ENCODE measurements around the gene ABHD14A.

Gene ABHD14A

DNA sequence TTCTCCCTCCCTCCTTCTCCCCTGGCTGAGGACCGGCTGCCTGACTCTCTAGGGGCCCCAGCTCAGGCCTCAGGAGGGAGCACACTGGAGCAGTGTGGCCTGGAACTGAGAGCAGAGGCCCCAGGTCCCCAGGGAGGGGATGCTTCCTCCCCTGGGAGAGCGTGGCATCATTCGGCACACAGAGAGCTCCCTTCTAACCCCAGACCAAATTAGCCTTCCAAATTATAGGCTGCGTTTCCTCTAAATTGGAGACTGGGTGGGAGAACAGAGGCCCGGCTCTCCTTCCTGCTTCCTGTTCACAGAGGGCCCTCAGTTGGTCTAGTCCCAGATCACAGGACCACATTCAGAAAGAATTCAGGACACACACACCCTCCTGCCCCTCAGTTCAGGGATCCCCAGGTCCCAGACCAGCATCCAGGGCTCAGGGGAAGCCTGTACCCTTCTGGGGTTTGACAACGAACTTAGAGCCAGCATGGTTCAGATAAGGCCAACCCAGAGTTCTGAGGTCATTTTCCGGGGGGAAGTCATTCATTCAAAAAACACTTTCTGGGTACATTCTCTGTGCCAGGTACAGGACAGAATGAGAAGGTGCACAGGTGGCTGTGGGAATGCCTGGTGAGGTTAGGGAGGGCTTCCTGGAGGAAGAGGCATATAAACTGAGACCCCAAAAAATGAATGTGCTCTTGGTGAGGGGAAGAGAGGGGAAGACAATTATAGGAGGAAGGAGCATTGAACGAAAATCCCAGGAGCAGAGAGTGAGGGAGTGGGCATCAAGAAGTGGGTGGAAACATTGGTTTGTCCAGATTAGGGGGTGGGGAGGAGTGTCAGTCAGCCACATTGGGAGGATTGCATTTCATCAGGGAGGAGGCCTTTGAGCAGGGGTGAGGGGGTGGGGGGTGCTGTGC lies 49.2 kb downstream of the ABHD14A start:
- no peak for DNase-seq (ENCODE audit: low spot score in 2 of 2)
- Histone ChIP-seq H3K36me3 (replicated peaks) (no peaks in the 10 kb centered on the region), H3K4me1 (no peaks in the 10 kb centered on the region), H3K27me3 (ENCODE audit: low read depth) (no peaks in the 10 kb centered on the region), H3K4me3 (no peak overlapping the region), H3K9me3 (no peaks in the 10 kb centered on the region)
- in situ Hi-C loops (cut with MboI; ENCODE audit: low sequenced_read_pairs): no loop called here

DNA sequence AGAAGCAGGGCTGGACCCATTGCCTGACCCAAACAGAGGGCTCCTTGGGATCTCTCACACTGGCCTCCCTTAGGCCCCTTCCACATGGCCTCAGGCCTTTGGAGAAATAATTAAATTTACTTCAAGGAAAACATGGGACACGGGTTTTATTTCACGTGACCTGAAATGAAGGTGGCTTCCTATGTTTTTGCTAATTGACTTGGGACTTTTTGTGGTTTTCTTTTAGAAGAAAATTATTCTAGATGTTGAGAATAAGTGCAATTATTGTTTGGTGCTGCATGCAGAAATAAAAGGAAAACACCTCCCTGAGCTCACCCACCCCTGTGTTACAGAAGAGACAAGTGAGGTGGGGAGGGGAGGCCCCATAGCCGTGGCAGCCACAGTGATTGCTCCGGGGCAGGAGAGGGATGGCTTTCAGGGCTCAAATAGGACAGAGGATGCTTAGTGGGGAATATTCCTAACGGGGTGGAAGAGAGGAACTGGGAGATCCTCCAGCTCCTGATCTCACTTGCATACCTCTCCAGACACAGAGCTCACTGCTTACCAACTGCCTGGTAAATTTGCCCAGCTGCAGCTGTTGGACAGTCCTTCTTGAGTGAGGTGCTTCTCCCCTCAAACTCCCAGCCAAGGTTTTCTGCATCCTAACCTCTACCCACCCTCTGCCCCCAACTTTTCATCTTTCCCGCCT lies 50.0 kb downstream of the ABHD14A start:
- Histone ChIP-seq H3K36me3 (replicated peaks) (no peaks in the 10 kb centered on the region), H3K9me3 (no peaks in the 10 kb centered on the region), H3K4me1 (no peaks in the 10 kb centered on the region), H3K27me3 (ENCODE audit: low read depth) (no peaks in the 10 kb centered on the region), H3K4me3 (no peak overlapping the region)
- no peak for DNase-seq (ENCODE audit: low spot score in 2 of 2)
- in situ Hi-C loops (cut with MboI; ENCODE audit: low sequenced_read_pairs): no loop called here

DNA sequence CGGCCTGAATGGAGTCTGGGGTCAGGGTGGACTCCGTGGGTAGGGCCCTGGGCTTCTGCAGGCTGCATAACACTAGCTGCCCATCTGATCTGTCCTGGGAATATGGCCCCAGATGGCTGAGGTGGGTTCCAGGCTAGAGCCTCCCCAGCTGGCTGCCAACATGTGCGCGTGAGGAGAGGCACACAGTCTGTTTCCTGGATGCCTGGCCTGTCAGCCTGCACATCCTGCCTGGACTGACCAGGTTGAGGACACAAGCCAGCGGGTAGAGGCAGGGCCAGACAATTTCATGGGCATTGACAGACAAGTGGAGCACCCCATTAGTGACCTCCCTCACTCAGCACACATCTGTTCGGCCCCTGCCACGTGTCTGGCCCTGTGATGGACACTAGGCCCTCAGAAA lies 50.6 kb downstream of the ABHD14A start:
- no peaks in the 10 kb centered on the region for H3K27me3 ChIP-seq (ENCODE audit: low read depth)
- H3K4me1 ChIP-seq: no peaks in the 10 kb centered on the region
- in situ Hi-C loops (cut with MboI; ENCODE audit: low sequenced_read_pairs): no loop called here
- H3K9me3 ChIP-seq: no peaks in the 10 kb centered on the region
- no peak overlapping the region for H3K4me3 ChIP-seq
- no peak for DNase-seq (ENCODE audit: low spot score in 2 of 2)
- no peaks in the 10 kb centered on the region for H3K36me3 ChIP-seq (replicated peaks)

DNA sequence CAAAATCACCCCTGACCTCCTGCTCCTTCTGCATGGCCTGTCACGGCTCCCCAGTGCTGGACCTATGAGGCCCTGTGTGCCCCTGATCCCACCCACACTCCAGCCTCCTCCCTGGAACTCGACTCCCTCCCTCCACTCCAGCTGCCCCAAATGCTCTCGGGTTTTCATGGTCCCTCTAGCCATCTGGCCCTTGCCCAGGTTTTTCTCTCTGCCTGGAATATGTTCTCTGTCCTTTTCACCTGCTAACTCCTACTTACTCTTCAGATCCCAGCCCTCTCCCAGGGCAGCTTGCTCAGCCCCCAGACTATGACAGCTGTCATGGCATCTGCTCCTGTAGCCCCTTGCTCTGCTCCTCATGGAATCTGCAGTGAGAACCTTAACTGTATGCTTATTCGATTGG lies 51.2 kb downstream of the ABHD14A start:
- Histone ChIP-seq H3K9me3 (no peaks in the 10 kb centered on the region), H3K36me3 (replicated peaks) (no peaks in the 10 kb centered on the region), H3K4me1 (no peaks in the 10 kb centered on the region), H3K4me3 (no peak overlapping the region), H3K27me3 (ENCODE audit: low read depth) (no peaks in the 10 kb centered on the region)
- no peak for DNase-seq (ENCODE audit: low spot score in 2 of 2)
- in situ Hi-C loops (cut with MboI; ENCODE audit: low sequenced_read_pairs): no loop called here

DNA sequence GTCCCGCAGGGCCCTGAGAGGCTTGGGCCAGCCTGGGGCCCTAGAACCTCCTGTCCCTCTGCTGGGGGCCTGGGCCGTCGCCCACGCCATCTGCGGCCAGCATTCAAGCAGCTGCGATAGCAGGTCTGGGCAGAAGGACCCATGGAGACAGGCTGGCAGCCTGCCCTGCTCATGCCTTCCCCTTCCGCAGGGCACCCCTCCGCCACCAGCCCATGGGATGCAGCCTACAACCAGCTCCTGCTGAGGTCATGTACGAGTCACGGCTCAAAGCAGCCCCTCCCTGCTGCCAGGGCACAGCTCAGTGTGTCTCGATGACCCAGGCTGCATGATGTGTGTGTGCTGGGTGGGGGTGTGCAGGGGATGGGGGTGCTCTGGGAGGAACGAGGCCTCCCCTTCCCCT lies 53.7 kb downstream of the ABHD14A start:
- in situ Hi-C loops (cut with MboI; ENCODE audit: low sequenced_read_pairs): no loop called here
- H3K27me3 ChIP-seq (ENCODE audit: low read depth): no peaks in the 10 kb centered on the region
- no peaks in the 10 kb centered on the region for H3K36me3 ChIP-seq (replicated peaks)
- H3K4me1 ChIP-seq: no peaks in the 10 kb centered on the region
- no peak overlapping the region for H3K4me3 ChIP-seq
- H3K9me3 ChIP-seq: no peaks in the 10 kb centered on the region
- DNase-seq (ENCODE audit: low spot score in 2 of 2): no peak

DNA sequence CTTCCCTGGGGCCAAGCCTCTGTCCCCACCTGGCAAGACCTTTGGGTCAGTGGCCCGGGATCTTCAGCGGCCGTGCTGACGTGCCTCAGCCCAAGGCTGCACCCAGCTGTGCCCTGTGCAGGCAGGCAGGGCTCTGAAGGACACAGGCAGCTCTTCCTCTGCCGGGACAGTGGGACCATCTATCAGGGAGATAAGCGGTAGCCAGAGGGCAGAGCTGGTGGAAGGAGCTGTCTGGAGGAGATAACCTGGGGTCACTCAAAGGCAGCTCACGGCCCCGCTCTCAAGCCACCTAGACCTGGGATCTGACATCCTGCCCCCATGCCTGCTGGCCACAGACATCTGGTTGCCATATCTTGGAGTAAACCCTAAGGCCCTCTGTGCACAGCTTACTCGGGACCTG lies 54.2 kb downstream of the ABHD14A start:
- no peak for DNase-seq (ENCODE audit: low spot score in 2 of 2)
- in situ Hi-C loops (cut with MboI; ENCODE audit: low sequenced_read_pairs): no loop called here
- H3K4me1 ChIP-seq: no peaks in the 10 kb centered on the region

DNA sequence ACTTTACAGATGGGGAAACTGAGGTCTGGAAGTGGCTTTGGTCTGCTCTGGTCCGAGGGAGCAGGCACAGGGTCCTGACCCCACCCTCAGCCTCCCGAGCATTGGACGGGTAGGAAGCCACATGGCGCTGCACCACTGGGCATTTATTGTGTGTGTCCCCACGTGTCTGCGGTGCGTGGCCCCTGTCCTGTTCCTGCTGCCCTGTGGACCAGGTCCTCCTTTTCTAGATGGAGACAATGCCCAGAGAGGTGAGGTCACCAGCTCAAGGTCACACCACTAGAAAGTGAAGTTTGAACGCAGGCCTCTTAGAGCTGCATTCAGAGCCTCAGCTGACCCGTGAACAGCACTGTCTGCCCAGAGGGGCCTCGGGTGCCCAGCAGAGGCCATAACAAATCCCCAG lies 54.7 kb downstream of the ABHD14A start:
- Histone ChIP-seq H3K9me3 (no peaks in the 10 kb centered on the region), H3K4me1 (no peaks in the 10 kb centered on the region), H3K27me3 (ENCODE audit: low read depth) (no peaks in the 10 kb centered on the region), H3K36me3 (replicated peaks) (no peaks in the 10 kb centered on the region), H3K4me3 (no peak overlapping the region)
- no peak for DNase-seq (ENCODE audit: low spot score in 2 of 2)
- in situ Hi-C loops (cut with MboI; ENCODE audit: low sequenced_read_pairs): no loop called here

More for the DNA sequence above, 54.2 kb downstream of the ABHD14A start:
- H3K9me3 ChIP-seq: no peaks in the 10 kb centered on the region
- no peaks in the 10 kb centered on the region for H3K36me3 ChIP-seq (replicated peaks)
- no peak overlapping the region for H3K4me3 ChIP-seq
- H3K27me3 ChIP-seq (ENCODE audit: low read depth): no peaks in the 10 kb centered on the region
